Activated naive CD8-positive, alpha-beta T cell (primary cell): ENCODE results near the gene IFIT5.
"Not testable (repeated sequence)": the region's sequence is repeated elsewhere in the genome, so short reads cannot be mapped to it uniquely, and the experiment has no call there.

Experiments
- H3K27ac Mint-ChIP-seq: one replicate; pipeline ENCODE4 v1.8.0; 2021; ENCODE audit warnings: mixed read lengths
- H3K27me3 Mint-ChIP-seq: one replicate; pipeline ENCODE4 v1.8.0; 2021; ENCODE audit warnings: mixed read lengths
- H3K36me3 Mint-ChIP-seq: one replicate; pipeline ENCODE4 v1.8.0; 2021; ENCODE audit warnings: mixed read lengths
- H3K4me1 Mint-ChIP-seq: one replicate; pipeline ENCODE4 v1.8.0; 2021; ENCODE audit warnings: low read depth, mixed read lengths
- H3K4me3 Mint-ChIP-seq: one replicate; pipeline ENCODE4 v1.8.0; 2021; ENCODE audit warnings: mild to moderate bottlenecking, mixed read lengths
- H3K9me3 Mint-ChIP-seq: one replicate; pipeline ENCODE4 v1.8.0; 2021; ENCODE audit warnings: low read depth, mixed read lengths

The IFIT5 gene

GRCh38 chr10:89440226-89441009 lies 26.1 kb downstream of the IFIT5 start:
- no peaks in the 10 kb centered on the region for H3K9me3 Mint-ChIP-seq

GRCh38 chr10:89442289-89442688 lies 27.9 kb downstream of the IFIT5 start:
- H3K4me1 Mint-ChIP-seq: no peaks in the 10 kb centered on the region
- H3K36me3 Mint-ChIP-seq: peaks cover 2% of the 10 kb centered on the region
- peaks cover 8% of the 10 kb centered on the region for H3K27me3 Mint-ChIP-seq
- peaks cover 4% of the 10 kb centered on the region for H3K9me3 Mint-ChIP-seq
- no peak overlapping the region for H3K27ac Mint-ChIP-seq
- no peak overlapping the region for H3K4me3 Mint-ChIP-seq

More at GRCh38 chr10:89440226-89441009, 26.1 kb downstream of the IFIT5 start:
- Mint-ChIP-seq H3K36me3 (no peaks in the 10 kb centered on the region), H3K4me1 (no peaks in the 10 kb centered on the region), H3K4me3 (no peak overlapping the region), H3K27ac (no peak overlapping the region), H3K27me3 (peaks cover 16% of the 10 kb centered on the region)

- not testable (repeated sequence) for H3K27me3 Mint-ChIP-seq, H3K4me3 Mint-ChIP-seq, H3K9me3 Mint-ChIP-seq, H3K27ac Mint-ChIP-seq, H3K36me3 Mint-ChIP-seq, H3K4me1 Mint-ChIP-seq
Observed at GRCh38 chr10:89444819-89445218, 30.5 kb downstream of the IFIT5 start.

- no peak overlapping the region for H3K4me3 Mint-ChIP-seq
- no peak overlapping the region for H3K27ac Mint-ChIP-seq
- H3K36me3 Mint-ChIP-seq: no peaks in the 10 kb centered on the region
- H3K27me3 Mint-ChIP-seq: no peaks in the 10 kb centered on the region
- H3K9me3 Mint-ChIP-seq: peaks cover 1% of the 10 kb centered on the region
- H3K4me1 Mint-ChIP-seq: no peaks in the 10 kb centered on the region
Observed at GRCh38 chr10:89450901-89451300, 36.5 kb downstream of the IFIT5 start.

GRCh38 chr10:89452193-89452592 lies 37.8 kb downstream of the IFIT5 start:
- no peaks in the 10 kb centered on the region for H3K36me3 Mint-ChIP-seq
- H3K27ac Mint-ChIP-seq: no peak overlapping the region
- H3K4me1 Mint-ChIP-seq: no peaks in the 10 kb centered on the region
- H3K9me3 Mint-ChIP-seq: no peaks in the 10 kb centered on the region
- H3K4me3 Mint-ChIP-seq: no peak overlapping the region
- H3K27me3 Mint-ChIP-seq: peaks cover 2% of the 10 kb centered on the region

GRCh38 chr10:89454561-89455347 lies 40.4 kb downstream of the IFIT5 start:
- Mint-ChIP-seq H3K36me3 (no peaks in the 10 kb centered on the region), H3K27me3 (peaks cover 2% of the 10 kb centered on the region), H3K27ac (no peak overlapping the region)

GRCh38 chr10:89458291-89458690 lies 43.9 kb downstream of the IFIT5 start:
- H3K9me3 Mint-ChIP-seq: no peaks in the 10 kb centered on the region

More at GRCh38 chr10:89454561-89455347, 40.4 kb downstream of the IFIT5 start:
- Mint-ChIP-seq H3K4me1 (no peaks in the 10 kb centered on the region), H3K4me3 (no peak overlapping the region), H3K9me3 (no peaks in the 10 kb centered on the region)

GRCh38 chr10:89458784-89459183 lies 44.4 kb downstream of the IFIT5 start:
- H3K36me3 Mint-ChIP-seq: no peaks in the 10 kb centered on the region
- no peak overlapping the region for H3K4me3 Mint-ChIP-seq
- H3K27ac Mint-ChIP-seq: no peak overlapping the region
- no peaks in the 10 kb centered on the region for H3K9me3 Mint-ChIP-seq
- H3K27me3 Mint-ChIP-seq: peaks cover 2% of the 10 kb centered on the region
- no peaks in the 10 kb centered on the region for H3K4me1 Mint-ChIP-seq

More at GRCh38 chr10:89458291-89458690, 43.9 kb downstream of the IFIT5 start:
- H3K4me3 Mint-ChIP-seq: no peak overlapping the region
- H3K27ac Mint-ChIP-seq: no peak overlapping the region
- no peaks in the 10 kb centered on the region for H3K4me1 Mint-ChIP-seq
- no peaks in the 10 kb centered on the region for H3K36me3 Mint-ChIP-seq
- peaks cover 2% of the 10 kb centered on the region for H3K27me3 Mint-ChIP-seq

GRCh38 chr10:89463846-89464537 lies 49.6 kb downstream of the IFIT5 start:
- Mint-ChIP-seq H3K27me3 (peaks cover 3% of the 10 kb centered on the region), H3K36me3 (no peaks in the 10 kb centered on the region), H3K9me3 (no peaks in the 10 kb centered on the region), H3K4me3 (no peak overlapping the region), H3K27ac (no peak overlapping the region), H3K4me1 (no peaks in the 10 kb centered on the region)

- Mint-ChIP-seq H3K4me3 (no peak overlapping the region), H3K4me1 (no peaks in the 10 kb centered on the region), H3K27ac (no peak overlapping the region), H3K9me3 (no peaks in the 10 kb centered on the region), H3K36me3 (no peaks in the 10 kb centered on the region), H3K27me3 (peaks cover 3% of the 10 kb centered on the region)
Observed at GRCh38 chr10:89465196-89465595, 50.8 kb downstream of the IFIT5 start.

- H3K27ac Mint-ChIP-seq: no peak overlapping the region
- H3K4me1 Mint-ChIP-seq: no peaks in the 10 kb centered on the region
- H3K27me3 Mint-ChIP-seq: peaks cover 3% of the 10 kb centered on the region
- H3K36me3 Mint-ChIP-seq: no peaks in the 10 kb centered on the region
- H3K4me3 Mint-ChIP-seq: no peak overlapping the region
- no peaks in the 10 kb centered on the region for H3K9me3 Mint-ChIP-seq
Observed at GRCh38 chr10:89466599-89467035, 52.2 kb downstream of the IFIT5 start.

GRCh38 chr10:89468191-89468965 lies 54.0 kb downstream of the IFIT5 start:
- Mint-ChIP-seq H3K27ac (no peak overlapping the region), H3K4me1 (no peaks in the 10 kb centered on the region), H3K4me3 (no peak overlapping the region), H3K27me3 (peaks cover 3% of the 10 kb centered on the region), H3K9me3 (no peaks in the 10 kb centered on the region), H3K36me3 (no peaks in the 10 kb centered on the region)

- Mint-ChIP-seq H3K36me3 (no peaks in the 10 kb centered on the region), H3K4me3 (no peak overlapping the region), H3K27ac (no peak overlapping the region), H3K4me1 (no peaks in the 10 kb centered on the region), H3K27me3 (peaks cover 3% of the 10 kb centered on the region), H3K9me3 (no peaks in the 10 kb centered on the region)
Observed at GRCh38 chr10:89469517-89469916, 55.1 kb downstream of the IFIT5 start.
